ENCODE results near the gene SLC4A2.

DNA sequence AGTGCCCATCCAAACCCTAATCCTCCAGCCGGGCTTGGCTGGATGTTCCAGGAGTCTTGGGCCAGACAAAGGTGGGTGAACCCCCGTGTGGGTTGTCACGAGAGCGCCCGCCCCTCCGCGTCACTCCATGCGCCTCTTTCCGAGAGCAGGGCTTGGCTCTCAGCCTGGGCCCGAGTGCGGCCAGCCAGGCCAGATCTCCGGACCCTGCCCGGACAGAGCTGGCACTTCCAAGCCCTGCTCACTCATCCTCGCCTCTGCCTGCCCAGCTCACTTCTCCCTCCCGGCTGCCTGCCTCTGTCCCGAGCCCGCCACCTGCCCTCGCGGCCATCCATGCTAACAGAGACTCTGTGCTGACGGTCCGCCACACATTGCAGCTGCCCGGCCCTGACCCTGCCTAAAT lies 61.5 kb downstream of the SLC4A2 start:
- TF ChIP-seq, protein P1, sequence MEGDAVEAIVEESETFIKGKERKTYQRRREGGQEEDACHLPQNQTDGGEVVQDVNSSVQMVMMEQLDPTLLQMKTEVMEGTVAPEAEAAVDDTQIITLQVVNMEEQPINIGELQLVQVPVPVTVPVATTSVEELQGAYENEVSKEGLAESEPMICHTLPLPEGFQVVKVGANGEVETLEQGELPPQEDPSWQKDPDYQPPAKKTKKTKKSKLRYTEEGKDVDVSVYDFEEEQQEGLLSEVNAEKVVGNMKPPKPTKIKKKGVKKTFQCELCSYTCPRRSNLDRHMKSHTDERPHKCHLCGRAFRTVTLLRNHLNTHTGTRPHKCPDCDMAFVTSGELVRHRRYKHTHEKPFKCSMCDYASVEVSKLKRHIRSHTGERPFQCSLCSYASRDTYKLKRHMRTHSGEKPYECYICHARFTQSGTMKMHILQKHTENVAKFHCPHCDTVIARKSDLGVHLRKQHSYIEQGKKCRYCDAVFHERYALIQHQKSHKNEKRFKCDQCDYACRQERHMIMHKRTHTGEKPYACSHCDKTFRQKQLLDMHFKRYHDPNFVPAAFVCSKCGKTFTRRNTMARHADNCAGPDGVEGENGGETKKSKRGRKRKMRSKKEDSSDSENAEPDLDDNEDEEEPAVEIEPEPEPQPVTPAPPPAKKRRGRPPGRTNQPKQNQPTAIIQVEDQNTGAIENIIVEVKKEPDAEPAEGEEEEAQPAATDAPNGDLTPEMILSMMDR (IDR thresholded peaks at IDR 0.05): no peak
- TF ChIP-seq POLR2AphosphoS5 (IDR thresholded peaks at IDR 0.05; ENCODE audit: insufficient read depth in 1 of 2, low read depth in 1 of 2): no peak
